SK-N-SH treated with all-trans-retinoic acid at 6 μM for 48 hours (cell line): Measurements from ENCODE around the gene PPIL1.

Experiments
- ATAC-seq: fragments of 200-7000 bp; cut with Tn5 transposase; 3 replicates; pipeline ENCODE4 v1.9.1; 2020; ENCODE audit warnings: mild to moderate bottlenecking, moderate library complexity
- ARNTL ChIP-seq: fragments of 450-650 bp; formaldehyde crosslinking; IDR thresholded peaks from 2 replicates; pipeline ENCODE4 v1.5.0; 2020; ENCODE audit warnings: low read depth, mild to moderate bottlenecking, moderate library complexity, borderline replicate concordance
- BACH2 ChIP-seq: fragments of 250-450 bp; sonication (Bioruptor Pico); IDR thresholded peaks from 2 replicates; pipeline ENCODE4 v1.9.0; 2021; ENCODE audit warnings: mild to moderate bottlenecking, borderline replicate concordance
- CREB5 ChIP-seq: fragments of 250-450 bp; sonication (Bioruptor Pico); IDR thresholded peaks from 2 replicates; pipeline ENCODE4 v1.5.1; 2020; ENCODE audit warnings: low read depth, mild to moderate bottlenecking, moderate library complexity
- CSDC2 ChIP-seq: fragments of 250-450 bp; sonication (Bioruptor Pico); IDR thresholded peaks from 2 replicates; pipeline ENCODE4 v1.5.0; 2020; ENCODE audit warnings: mild to moderate bottlenecking, moderate library complexity
- CSRNP3 ChIP-seq: fragments of 250-450 bp; sonication (Bioruptor Pico); IDR thresholded peaks from 2 replicates; pipeline ENCODE4 v1.5.1; 2021; ENCODE audit warnings: mild to moderate bottlenecking, moderate library complexity
- ESRRG ChIP-seq: fragments of 250-450 bp; sonication (Bioruptor Pico); IDR thresholded peaks from 2 replicates; pipeline ENCODE4 v1.6.1; 2021; ENCODE audit warnings: mild to moderate bottlenecking
- GLIS3 ChIP-seq: fragments of 250-450 bp; sonication (Bioruptor Pico); IDR thresholded peaks from 2 replicates; pipeline ENCODE4 v1.5.0; 2020; ENCODE audit warnings: mild to moderate bottlenecking, moderate library complexity
- ISL1 ChIP-seq: fragments of 250-450 bp; sonication (Bioruptor Pico); IDR thresholded peaks from 2 replicates; pipeline ENCODE4 v2.1.2; 2022; ENCODE audit warnings: mild to moderate bottlenecking, moderate library complexity
- OSR1 ChIP-seq: fragments of 250-450 bp; sonication (Bioruptor Pico); IDR thresholded peaks from 2 replicates; pipeline ENCODE4 v1.8.0; 2022; ENCODE audit warnings: moderate library complexity, mild to moderate bottlenecking, inconsistent platforms
- PATZ1 ChIP-seq: fragments of 250-450 bp; sonication (Bioruptor Pico); IDR thresholded peaks from 2 replicates; pipeline ENCODE4 v1.8.0; 2020; ENCODE audit warnings: mild to moderate bottlenecking, moderate library complexity, borderline replicate concordance
- POU6F1 ChIP-seq: fragments of 250-450 bp; sonication (Bioruptor Pico); IDR thresholded peaks from 2 replicates; pipeline ENCODE4 v1.8.0; 2021; ENCODE audit warnings: low read depth, mild to moderate bottlenecking, moderate library complexity, borderline replicate concordance
- PPARA ChIP-seq: fragments of 250-450 bp; sonication (Bioruptor Pico); IDR thresholded peaks from 2 replicates; pipeline ENCODE4 v1.5.0; 2020; ENCODE audit warnings: mild to moderate bottlenecking, borderline replicate concordance
- RARB ChIP-seq: fragments of 250-450 bp; sonication (Bioruptor Pico); IDR thresholded peaks from 2 replicates; pipeline ENCODE4 v1.8.0; 2021; ENCODE audit warnings: mild to moderate bottlenecking, moderate library complexity
- SNAI2 ChIP-seq: fragments of 250-450 bp; sonication (Bioruptor Pico); IDR thresholded peaks from 2 replicates; pipeline ENCODE4 v1.5.0; 2020; ENCODE audit warnings: mild to moderate bottlenecking, moderate library complexity
- TSHZ2 ChIP-seq: fragments of 250-450 bp; sonication (Bioruptor Pico); IDR thresholded peaks from 2 replicates; pipeline ENCODE4 v1.5.0; 2020; ENCODE audit warnings: mild to moderate bottlenecking, moderate library complexity
- ZC3H10 ChIP-seq: fragments of 250-450 bp; sonication (Bioruptor Pico); IDR thresholded peaks from 2 replicates; pipeline ENCODE4 v1.5.1; 2021; ENCODE audit warnings: mild to moderate bottlenecking, moderate library complexity
- ZFP3 ChIP-seq: fragments of 250-450 bp; sonication (Bioruptor Pico); IDR thresholded peaks from 2 replicates; pipeline ENCODE4 v1.5.0; 2020; ENCODE audit warnings: mild to moderate bottlenecking, moderate library complexity
- ZFP30 ChIP-seq: fragments of 450-650 bp; formaldehyde crosslinking; IDR thresholded peaks from 2 replicates; pipeline ENCODE4 v1.5.0; 2022; ENCODE audit warnings: mild to moderate bottlenecking, moderate library complexity
- ZNF565 ChIP-seq: fragments of 450-650 bp; formaldehyde crosslinking; conservative IDR thresholded peaks from 2 replicates; pipeline ENCODE4 v1.5.0; 2020; ENCODE audit warnings: low read depth, mild to moderate bottlenecking, moderate library complexity
- ZNF70 ChIP-seq: fragments of 450-650 bp; formaldehyde crosslinking; IDR thresholded peaks from 2 replicates; pipeline ENCODE4 v1.5.0; 2020; ENCODE audit warnings: mild to moderate bottlenecking, moderate library complexity
- ZNF8 ChIP-seq: fragments of 450-650 bp; formaldehyde crosslinking; IDR thresholded peaks from 2 replicates; pipeline ENCODE4 v1.5.0; 2020; ENCODE audit warnings: mild to moderate bottlenecking, moderate library complexity

PPIL1 gene

GRCh38 chr6:36825452-36825851, 49.2 kb downstream of the PPIL1 start:
- no peak for ATAC-seq
- TF ChIP-seq CSDC2 (no peak), ZFP30 (CRISPR knock-in tag) (no peak), PATZ1 (CRISPR knock-in tag) (no peak), POU6F1 (CRISPR knock-in tag) (no peak), ZNF8 (CRISPR knock-in tag) (no peak), BACH2 (no peak), ZC3H10 (CRISPR knock-in tag) (no peak), ZNF565 (CRISPR knock-in tag) (no peak), ZFP3 (no peak), OSR1 (CRISPR knock-in tag) (no peak), ARNTL (CRISPR knock-in tag) (no peak), ISL1 (CRISPR knock-in tag) (no peak), ZNF70 (no peak), CSRNP3 (CRISPR knock-in tag) (no peak), ESRRG (no peak), PPARA (no peak), GLIS3 (CRISPR knock-in tag) (no peak), RARB (CRISPR knock-in tag) (no peak), CREB5 (CRISPR knock-in tag) (no peak), SNAI2 (CRISPR knock-in tag) (no peak)

- TF ChIP-seq ZNF565 (CRISPR knock-in tag) = no peak
- no peak for TF ChIP-seq BACH2
- no peak for TF ChIP-seq TSHZ2 (CRISPR knock-in tag)
- TF ChIP-seq ZNF8 (CRISPR knock-in tag) = no peak
- ATAC-seq = no peak
Observed at GRCh38 chr6:36824253-36824652, 50.4 kb downstream of the PPIL1 start.

- no peak for ATAC-seq
- TF ChIP-seq ISL1 (CRISPR knock-in tag) = no peak
Observed at GRCh38 chr6:36823421-36824096, 51.0 kb downstream of the PPIL1 start.
